GM19372 (cell line): ENCODE measurements around the gene C1orf159.
A peak's percentile ranks its signal among the peaks of the same experiment; 100 is the strongest.
"Not testable (repeated sequence)": the region's sequence is repeated elsewhere in the genome, so short reads cannot be mapped to it uniquely, and the experiment has no call there.

ENCODE experiments used
- ATAC-seq: cut with Tn5 transposase; IDR thresholded peaks from one replicate; pipeline ENCODE4 v1.9.1; 2021; ENCODE audit warnings: mild to moderate bottlenecking, low read depth, moderate library complexity; ENCODE audit not compliant: unreplicated experiment

The C1orf159 gene

DNA sequence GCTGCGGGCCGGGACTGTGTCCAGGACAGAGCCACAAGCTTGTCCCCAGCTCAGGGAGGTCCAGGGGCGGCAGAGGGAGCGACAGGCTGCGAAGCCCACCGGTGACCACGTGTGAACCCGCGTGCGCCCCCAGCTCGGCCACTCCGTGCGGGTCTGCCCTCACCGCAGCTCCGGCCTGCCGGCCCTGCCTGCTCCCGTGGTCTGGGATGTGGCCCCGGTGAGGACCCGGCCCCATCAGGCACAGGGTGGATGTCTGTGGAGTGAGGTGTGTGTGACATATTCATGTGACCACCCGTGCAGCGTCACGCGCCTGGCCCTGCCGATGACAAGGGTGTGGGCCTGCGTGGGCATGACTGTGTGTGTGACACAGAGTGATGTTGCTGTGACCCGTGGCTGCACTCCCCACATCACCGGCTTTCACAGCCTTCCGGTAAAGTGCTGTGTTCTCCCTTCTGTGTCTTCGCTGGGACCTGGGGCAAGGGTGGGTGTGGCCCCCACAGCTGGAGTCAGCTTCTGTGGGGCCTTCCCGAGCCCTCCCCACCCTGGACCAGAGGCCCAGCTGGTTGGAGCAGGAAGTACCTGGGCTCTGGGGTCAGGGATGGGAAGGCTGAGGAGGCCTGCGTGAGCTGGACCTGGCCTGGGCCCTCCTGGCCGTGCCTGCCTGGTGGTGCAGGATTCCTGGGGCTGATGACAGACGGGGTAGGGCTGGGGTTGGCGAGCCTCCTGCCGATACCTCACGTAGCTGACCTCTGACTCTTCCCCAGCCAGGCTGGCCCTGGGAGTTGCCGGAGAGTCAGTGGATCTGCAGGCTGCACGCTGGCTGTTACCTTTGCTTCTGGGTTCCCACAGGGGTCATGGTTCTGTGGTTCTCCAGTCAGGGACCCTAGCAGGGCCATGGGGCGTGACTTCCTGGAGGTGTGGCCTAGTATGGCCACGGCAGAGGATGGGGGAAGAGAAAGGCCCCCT, 45.9 kb downstream of the C1orf159 start:
- peak; percentile 4 for ATAC-seq

- peak; percentile 50 for ATAC-seq
Observed at GRCh38 chr1:1069056-1069710, 46.7 kb downstream of the C1orf159 start.

- ATAC-seq, result no peak
Observed at GRCh38 chr1:1068517-1069055, 47.3 kb downstream of the C1orf159 start.

GRCh38 chr1:1067860-1068516, 47.9 kb downstream of the C1orf159 start:
- no peak for ATAC-seq

GRCh38 chr1:1067284-1067859, 48.5 kb downstream of the C1orf159 start:
- no peak for ATAC-seq

DNA sequence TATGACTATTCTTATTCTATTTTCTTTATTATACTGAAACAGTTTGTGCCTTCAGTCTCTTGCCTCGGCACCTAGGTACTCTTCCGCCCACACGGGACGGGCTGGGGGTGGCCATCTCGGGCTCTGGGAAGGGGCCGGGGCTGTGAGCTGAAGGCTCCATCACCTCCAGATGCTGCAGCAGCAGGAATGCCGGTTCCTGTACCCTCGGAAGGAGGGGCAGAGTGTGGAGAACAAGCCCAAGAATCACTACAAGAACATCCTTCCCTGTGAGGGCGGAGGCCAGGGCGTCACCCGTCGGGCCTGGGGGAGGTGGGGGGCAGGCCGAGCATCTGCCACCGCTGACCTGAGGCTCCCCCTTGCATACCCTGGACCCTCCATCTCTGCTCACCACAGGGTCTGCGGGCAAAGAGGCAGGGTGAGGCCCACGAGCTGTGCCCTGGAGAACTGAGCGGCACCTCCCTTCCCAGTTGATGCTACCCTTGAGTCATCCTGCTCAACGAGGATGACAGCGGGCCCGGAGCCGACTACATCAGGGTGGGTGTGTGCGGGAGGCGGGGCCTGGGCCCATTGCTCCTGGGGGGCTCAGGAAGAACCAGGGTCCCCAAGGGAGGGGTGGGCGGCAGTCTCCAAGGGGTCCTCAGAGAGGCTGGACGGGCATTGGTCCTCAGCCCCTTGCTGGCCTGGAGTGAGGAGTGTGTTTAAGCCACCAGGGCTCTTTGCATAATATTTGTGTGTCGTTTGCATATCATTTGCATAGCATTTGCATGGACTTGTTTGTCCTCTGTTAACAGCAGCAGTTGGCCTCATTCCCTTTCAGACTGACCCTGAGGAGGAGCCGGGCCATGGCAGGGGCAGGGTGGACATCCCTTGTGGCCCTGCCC, 49.2 kb downstream of the C1orf159 start:
- ATAC-seq, result no peak

- not testable (repeated sequence) for ATAC-seq
Observed at GRCh38 chr1:1065940-1066304, 50.0 kb downstream of the C1orf159 start.

GRCh38 chr1:1065265-1065939, 50.5 kb downstream of the C1orf159 start:
- ATAC-seq, result no peak

- no peak for ATAC-seq
Observed at GRCh38 chr1:1063945-1064831, 51.7 kb downstream of the C1orf159 start.

GRCh38 chr1:1063261-1063944, 52.5 kb downstream of the C1orf159 start:
- ATAC-seq, result no peak

GRCh38 chr1:1062348-1063163, 53.3 kb downstream of the C1orf159 start:
- no peak for ATAC-seq

GRCh38 chr1:1061682-1062345, 54.1 kb downstream of the C1orf159 start:
- ATAC-seq, result no peak

DNA sequence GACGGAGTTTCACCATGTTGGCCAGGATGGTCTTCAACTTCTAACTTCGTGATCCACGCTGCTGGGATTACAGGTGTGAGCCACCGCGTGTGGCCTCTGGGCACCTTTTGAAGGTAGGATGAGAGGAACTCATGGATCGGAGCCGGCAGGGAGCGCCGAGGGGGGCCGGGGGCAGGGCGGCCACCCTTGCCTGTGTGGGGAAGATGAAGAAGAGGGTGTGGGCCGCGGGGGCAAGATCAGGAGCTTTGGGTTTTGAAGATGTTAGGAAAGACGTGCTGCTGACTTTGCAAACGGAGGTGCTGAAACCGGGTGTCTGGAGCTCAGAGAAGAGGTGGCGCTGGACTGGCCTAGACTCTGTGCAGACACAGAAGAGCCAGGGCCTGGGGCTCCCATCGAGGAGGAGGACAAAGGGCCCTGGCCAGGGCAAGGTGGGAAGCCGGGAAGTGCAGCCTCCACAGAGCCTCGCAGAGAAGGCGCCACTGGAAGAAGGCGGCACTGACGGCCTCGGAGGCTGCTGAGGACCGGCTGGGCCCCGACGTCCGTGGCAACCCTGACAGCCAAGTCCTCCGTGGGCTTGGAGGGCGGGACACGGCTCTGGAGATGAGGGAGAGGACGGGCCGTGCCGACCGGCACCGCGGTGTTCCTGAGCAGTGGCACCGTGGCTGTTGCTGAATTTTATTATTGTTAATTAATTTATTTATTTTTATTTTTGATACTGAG, 55.4 kb downstream of the C1orf159 start:
- ATAC-seq, result no peak

GRCh38 chr1:1059494-1060280, 56.2 kb downstream of the C1orf159 start:
- peak; percentile 80 for ATAC-seq
